Liver (tissue), 9 donors: ENCODE measurements around the gene NTNG1. TPM values are rescaled to one million over a fixed set of nuclear protein-coding genes. Genes with fewer than 3 reads are reported as not detected.

Experiments used
- DNase-seq: peaks from one replicate; pipeline ENCODE4 v3.0.0-alpha.2; 2017; ENCODE audit warnings: low spot score
- H3K27ac ChIP-seq, 2 donors: one replicate each; pipeline ENCODE4 v1.7.0; 2013; ENCODE audit warnings: inconsistent platforms in 2 of 2, low read length in 2 of 2, control low read depth in 1 of 2, low read depth in 1 of 2, mild to moderate bottlenecking in 1 of 2
- H3K27me3 ChIP-seq, 4 donors: one replicate each; pipeline versions ENCODE4 v1.6.1 to v1.7.0; 2013; ENCODE audit warnings: low read length in 3 of 4, inconsistent platforms in 1 of 4, mild to moderate bottlenecking in 1 of 4, moderate library complexity in 1 of 4; ENCODE audit not compliant: control insufficient read depth in 4 of 4, insufficient read depth in 4 of 4
- H3K36me3 ChIP-seq, 4 donors: one replicate each; pipeline versions ENCODE4 v1.6.1 to v1.7.0; 2013; ENCODE audit warnings: low read length in 3 of 4, mild to moderate bottlenecking in 3 of 4, low read depth in 1 of 4, moderate library complexity in 1 of 4; ENCODE audit not compliant: control insufficient read depth in 4 of 4, insufficient read depth in 3 of 4
- H3K4me1 ChIP-seq, 4 donors: one replicate each; pipeline versions ENCODE4 v1.6.1 to v1.7.0; 2013; ENCODE audit warnings: low read length in 3 of 4, mild to moderate bottlenecking in 3 of 4, moderate library complexity in 1 of 4; ENCODE audit not compliant: control insufficient read depth in 4 of 4, insufficient read depth in 4 of 4
- H3K4me3 ChIP-seq, 3 donors: one replicate each; pipeline versions ENCODE4 v1.6.1 to v1.7.0; 2013; ENCODE audit warnings: low read length in 3 of 3, control low read depth in 1 of 3, low read depth in 1 of 3, mild to moderate bottlenecking in 1 of 3
- H3K9ac ChIP-seq, 2 donors: one replicate each; pipeline ENCODE4 v1.7.0; 2013; ENCODE audit warnings: low read length in 2 of 2, mild to moderate bottlenecking in 2 of 2, moderate library complexity in 2 of 2, control low read depth in 1 of 2, low read depth in 1 of 2
- H3K9me3 ChIP-seq, 4 donors: one replicate each; pipeline versions ENCODE4 v1.6.1 to v1.7.0; 2013; ENCODE audit warnings: low read length in 3 of 4; ENCODE audit not compliant: control insufficient read depth in 4 of 4
- EGR1 ChIP-seq, 2 donors: IDR thresholded peaks; 2 replicates each; pipeline ENCODE4 v1.6.1; 2016 to 2018; ENCODE audit warnings: antibody characterized with exemption in 2 of 2, low read depth in 2 of 2
- FOXA1 ChIP-seq: IDR thresholded peaks from 2 replicates; pipeline ENCODE4 v1.6.1; 2016; ENCODE audit warnings: antibody characterized with exemption
- FOXA2 ChIP-seq: IDR thresholded peaks from 2 replicates; pipeline ENCODE4 v1.6.1; 2016; ENCODE audit warnings: antibody characterized with exemption
- GABPA ChIP-seq, 2 donors: IDR thresholded peaks in 1 of 2; conservative IDR thresholded peaks in 1 of 2; 2 replicates each; pipeline ENCODE4 v1.6.1; 2016; ENCODE audit warnings: antibody characterized with exemption in 2 of 2, mild to moderate bottlenecking in 1 of 2, moderate library complexity in 1 of 2
- HNF4A ChIP-seq, 2 donors: conservative IDR thresholded peaks; 2 replicates each; pipeline ENCODE4 v1.6.1; 2016; ENCODE audit warnings: antibody characterized with exemption in 2 of 2, mild to moderate bottlenecking in 2 of 2
- HNF4G ChIP-seq: IDR thresholded peaks from 2 replicates; pipeline ENCODE4 v1.6.1; 2016; ENCODE audit warnings: antibody characterized with exemption
- MAX ChIP-seq: IDR thresholded peaks from 2 replicates; pipeline ENCODE4 v1.6.1; 2016; ENCODE audit warnings: antibody characterized with exemption
- NR2F2 ChIP-seq: IDR thresholded peaks from 2 replicates; pipeline ENCODE4 v1.6.1; 2016; ENCODE audit warnings: antibody characterized with exemption
- RXRA ChIP-seq, 2 donors: IDR thresholded peaks; 2 replicates each; pipeline ENCODE4 v1.6.1; 2017 to 2018; ENCODE audit warnings: antibody characterized with exemption in 2 of 2, mild to moderate bottlenecking in 1 of 2
- SP1 ChIP-seq: IDR thresholded peaks from 2 replicates; pipeline ENCODE4 v1.6.1; 2018; ENCODE audit warnings: antibody characterized with exemption, mild to moderate bottlenecking
- TAF1 ChIP-seq: conservative IDR thresholded peaks from 2 replicates; pipeline ENCODE4 v1.6.1; 2016; ENCODE audit warnings: antibody characterized with exemption, mild to moderate bottlenecking
- WGBS: extraction: QIAGEN DNeasy Blood & Tissue Kit; methylation state at CpG from one replicate; pipeline ENCODE4 v1.1.7; 2013; 5-methylcytosine and 5-hydroxymethylcytosine counted together
- polyA plus RNA-seq, 2 donors: library from polyadenylated mRNA; stranded (reverse) in 1 of 2; unstranded in 1 of 2; fragments of 200-250 nt in 1 of 2; fragments of >200 nt in 1 of 2; fragmentation: Nextera tagmentation in 1 of 2; extraction: Ambion mirVana in 1 of 2; gene quantifications; one replicate each; pipeline versions ENCODE4 v1.2.1 to v1.2.3, GENCODE V29; 2013 to 2015
- total RNA-seq, 2 donors: library from RNA; depleted of rRNA; stranded (reverse); fragments of >200 nt; gene quantifications; one replicate each; pipeline ENCODE4 v1.2.3, GENCODE V29; 2014
- TF ChIP-seq, protein P1 (sequence below): IDR thresholded peaks from 2 replicates; pipeline ENCODE4 v1.6.1; 2016; ENCODE audit warnings: antibody characterized with exemption
- TF ChIP-seq, protein P2 (sequence below): IDR thresholded peaks from 2 replicates; pipeline ENCODE4 v1.6.1; 2016; ENCODE audit warnings: antibody characterized with exemption, mild to moderate bottlenecking
- TF ChIP-seq, protein P3 (sequence below): fragments of 150-350 bp; IDR thresholded peaks from 2 replicates; pipeline ENCODE4 v1.5.1; 2017; ENCODE audit warnings: improper control_type of control experiment, low read depth, low read length; ENCODE audit not compliant: missing input control
- TF ChIP-seq, protein P4 (sequence below): IDR thresholded peaks from 2 replicates; pipeline ENCODE4 v1.6.1; 2016; ENCODE audit warnings: antibody characterized with exemption
- donor health status: healthy.
- donor health status: healthy.
- donor health status: healthy.
- donor health status: healthy.
- donor health status: healthy.

The NTNG1 gene
- total and polyA plus RNA-seq, 4 donors, result under 0.01 TPM; not detected in 2

GRCh38 chr1:107459204-107459904, 318.5 kb downstream of the NTNG1 start:
- no peak overlapping the region for H3K4me3 ChIP-seq
- no peak for DNase-seq
- H3K27ac ChIP-seq, result no peak overlapping the region
- H3K9ac ChIP-seq, result no peak overlapping the region
- no peaks in the 10 kb centered on the region for H3K9me3 ChIP-seq
- H3K4me1 ChIP-seq, result no peaks in the 10 kb centered on the region
- no peaks in the 10 kb centered on the region for H3K27me3 ChIP-seq
- 62% methylated on average over 4 of the region's 4 CpGs for WGBS
- no peak for TF ChIP-seq SP1
- no peak for TF ChIP-seq FOXA1
- no peak for TF ChIP-seq TAF1
- TF ChIP-seq, protein P1, sequence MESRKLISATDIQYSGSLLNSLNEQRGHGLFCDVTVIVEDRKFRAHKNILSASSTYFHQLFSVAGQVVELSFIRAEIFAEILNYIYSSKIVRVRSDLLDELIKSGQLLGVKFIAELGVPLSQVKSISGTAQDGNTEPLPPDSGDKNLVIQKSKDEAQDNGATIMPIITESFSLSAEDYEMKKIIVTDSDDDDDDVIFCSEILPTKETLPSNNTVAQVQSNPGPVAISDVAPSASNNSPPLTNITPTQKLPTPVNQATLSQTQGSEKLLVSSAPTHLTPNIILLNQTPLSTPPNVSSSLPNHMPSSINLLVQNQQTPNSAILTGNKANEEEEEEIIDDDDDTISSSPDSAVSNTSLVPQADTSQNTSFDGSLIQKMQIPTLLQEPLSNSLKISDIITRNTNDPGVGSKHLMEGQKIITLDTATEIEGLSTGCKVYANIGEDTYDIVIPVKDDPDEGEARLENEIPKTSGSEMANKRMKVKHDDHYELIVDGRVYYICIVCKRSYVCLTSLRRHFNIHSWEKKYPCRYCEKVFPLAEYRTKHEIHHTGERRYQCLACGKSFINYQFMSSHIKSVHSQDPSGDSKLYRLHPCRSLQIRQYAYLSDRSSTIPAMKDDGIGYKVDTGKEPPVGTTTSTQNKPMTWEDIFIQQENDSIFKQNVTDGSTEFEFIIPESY, result no peak
- TF ChIP-seq MAX, result no peak
- no peak for TF ChIP-seq EGR1 (IDR thresholded peaks at IDR 0.05; ENCODE audit: low read depth in 2 of 2)
- TF ChIP-seq, protein P2, sequence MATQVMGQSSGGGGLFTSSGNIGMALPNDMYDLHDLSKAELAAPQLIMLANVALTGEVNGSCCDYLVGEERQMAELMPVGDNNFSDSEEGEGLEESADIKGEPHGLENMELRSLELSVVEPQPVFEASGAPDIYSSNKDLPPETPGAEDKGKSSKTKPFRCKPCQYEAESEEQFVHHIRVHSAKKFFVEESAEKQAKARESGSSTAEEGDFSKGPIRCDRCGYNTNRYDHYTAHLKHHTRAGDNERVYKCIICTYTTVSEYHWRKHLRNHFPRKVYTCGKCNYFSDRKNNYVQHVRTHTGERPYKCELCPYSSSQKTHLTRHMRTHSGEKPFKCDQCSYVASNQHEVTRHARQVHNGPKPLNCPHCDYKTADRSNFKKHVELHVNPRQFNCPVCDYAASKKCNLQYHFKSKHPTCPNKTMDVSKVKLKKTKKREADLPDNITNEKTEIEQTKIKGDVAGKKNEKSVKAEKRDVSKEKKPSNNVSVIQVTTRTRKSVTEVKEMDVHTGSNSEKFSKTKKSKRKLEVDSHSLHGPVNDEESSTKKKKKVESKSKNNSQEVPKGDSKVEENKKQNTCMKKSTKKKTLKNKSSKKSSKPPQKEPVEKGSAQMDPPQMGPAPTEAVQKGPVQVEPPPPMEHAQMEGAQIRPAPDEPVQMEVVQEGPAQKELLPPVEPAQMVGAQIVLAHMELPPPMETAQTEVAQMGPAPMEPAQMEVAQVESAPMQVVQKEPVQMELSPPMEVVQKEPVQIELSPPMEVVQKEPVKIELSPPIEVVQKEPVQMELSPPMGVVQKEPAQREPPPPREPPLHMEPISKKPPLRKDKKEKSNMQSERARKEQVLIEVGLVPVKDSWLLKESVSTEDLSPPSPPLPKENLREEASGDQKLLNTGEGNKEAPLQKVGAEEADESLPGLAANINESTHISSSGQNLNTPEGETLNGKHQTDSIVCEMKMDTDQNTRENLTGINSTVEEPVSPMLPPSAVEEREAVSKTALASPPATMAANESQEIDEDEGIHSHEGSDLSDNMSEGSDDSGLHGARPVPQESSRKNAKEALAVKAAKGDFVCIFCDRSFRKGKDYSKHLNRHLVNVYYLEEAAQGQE, result no peak
- TF ChIP-seq HNF4A (conservative IDR thresholded peaks at IDR 0.05), result no peak
- no peak for TF ChIP-seq FOXA2
- TF ChIP-seq NR2F2, result no peak
- TF ChIP-seq RXRA (IDR thresholded peaks at IDR 0.05), result no peak
- no peak for TF ChIP-seq HNF4G
- TF ChIP-seq, protein P3, sequence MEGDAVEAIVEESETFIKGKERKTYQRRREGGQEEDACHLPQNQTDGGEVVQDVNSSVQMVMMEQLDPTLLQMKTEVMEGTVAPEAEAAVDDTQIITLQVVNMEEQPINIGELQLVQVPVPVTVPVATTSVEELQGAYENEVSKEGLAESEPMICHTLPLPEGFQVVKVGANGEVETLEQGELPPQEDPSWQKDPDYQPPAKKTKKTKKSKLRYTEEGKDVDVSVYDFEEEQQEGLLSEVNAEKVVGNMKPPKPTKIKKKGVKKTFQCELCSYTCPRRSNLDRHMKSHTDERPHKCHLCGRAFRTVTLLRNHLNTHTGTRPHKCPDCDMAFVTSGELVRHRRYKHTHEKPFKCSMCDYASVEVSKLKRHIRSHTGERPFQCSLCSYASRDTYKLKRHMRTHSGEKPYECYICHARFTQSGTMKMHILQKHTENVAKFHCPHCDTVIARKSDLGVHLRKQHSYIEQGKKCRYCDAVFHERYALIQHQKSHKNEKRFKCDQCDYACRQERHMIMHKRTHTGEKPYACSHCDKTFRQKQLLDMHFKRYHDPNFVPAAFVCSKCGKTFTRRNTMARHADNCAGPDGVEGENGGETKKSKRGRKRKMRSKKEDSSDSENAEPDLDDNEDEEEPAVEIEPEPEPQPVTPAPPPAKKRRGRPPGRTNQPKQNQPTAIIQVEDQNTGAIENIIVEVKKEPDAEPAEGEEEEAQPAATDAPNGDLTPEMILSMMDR, result no peak
- H3K36me3 ChIP-seq, result no peaks in the 10 kb centered on the region

- H3K4me1 ChIP-seq, result no peaks in the 10 kb centered on the region
- 86% methylated on average over 8 of the region's 8 CpGs for WGBS
- H3K36me3 ChIP-seq, result no peaks in the 10 kb centered on the region
- no peaks in the 10 kb centered on the region for H3K27me3 ChIP-seq
- no peaks in the 10 kb centered on the region for H3K9me3 ChIP-seq
- no peak for DNase-seq
- H3K9ac ChIP-seq, result no peak overlapping the region
- H3K27ac ChIP-seq, result no peak overlapping the region
- H3K4me3 ChIP-seq, result no peak overlapping the region
- TF ChIP-seq, protein P3, result no peak
- TF ChIP-seq FOXA1 (no peak), SP1 (no peak), HNF4A (conservative IDR thresholded peaks at IDR 0.05) (no peak), FOXA2 (no peak), GABPA (IDR thresholded peaks at IDR 0.05 in 1 of 2, conservative IDR thresholded peaks at IDR 0.05 in 1 of 2) (no peak), MAX (no peak)
- TF ChIP-seq, protein P4, sequence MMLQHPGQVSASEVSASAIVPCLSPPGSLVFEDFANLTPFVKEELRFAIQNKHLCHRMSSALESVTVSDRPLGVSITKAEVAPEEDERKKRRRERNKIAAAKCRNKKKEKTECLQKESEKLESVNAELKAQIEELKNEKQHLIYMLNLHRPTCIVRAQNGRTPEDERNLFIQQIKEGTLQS, result no peak
- TF ChIP-seq, protein P2, result no peak
Observed at GRCh38 chr1:107460035-107460434, 319.2 kb downstream of the NTNG1 start.
